Neural crest cell (in vitro differentiated cells): ENCODE measurements around the gene SUMO1. TPM values are rescaled to one million over a fixed set of nuclear protein-coding genes. Genes with fewer than 3 reads are reported as not detected.

Experiments used
- DNase-seq: peaks from one replicate; pipeline ENCODE4 v3.0.0; 2021; ENCODE audit warnings: low read depth, mixed read lengths, low spot score
- H3K27ac Mint-ChIP-seq: one replicate; pipeline ENCODE4 v1.8.0; 2021; ENCODE audit warnings: mild to moderate bottlenecking, mixed read lengths; ENCODE audit not compliant: unreplicated experiment
- H3K27me3 Mint-ChIP-seq: 2 replicates; pipeline ENCODE4 v1.8.0; 2021; ENCODE audit warnings: low read depth, mild to moderate bottlenecking, mixed read lengths
- H3K36me3 Mint-ChIP-seq: 2 replicates; pipeline ENCODE4 v1.8.0; 2021; ENCODE audit warnings: low read depth, mild to moderate bottlenecking, mixed read lengths
- H3K4me1 Mint-ChIP-seq: 2 replicates; pipeline ENCODE4 v1.8.0; 2021; ENCODE audit warnings: mixed read lengths
- H3K4me3 Mint-ChIP-seq: one replicate; pipeline ENCODE4 v1.8.0; 2021; ENCODE audit warnings: mild to moderate bottlenecking, mixed read lengths
- H3K9me3 Mint-ChIP-seq: 2 replicates; pipeline ENCODE4 v1.8.0; 2021; ENCODE audit warnings: mixed read lengths
- total RNA-seq: library from RNA; stranded (reverse); gene quantifications from 2 replicates; pipeline ENCODE4 v1.2.1, GENCODE V29; 2021
- TF ChIP-seq, protein P1 (sequence below): fragments of 200-600 bp; sonication (generic); conservative IDR thresholded peaks from 2 replicates; pipeline ENCODE4 v1.5.0; 2021; ENCODE audit warnings: antibody characterized with exemption, mild to moderate bottlenecking

SUMO1 gene
- total RNA-seq, 1 donor from 2014 or later = 128 TPM

DNA sequence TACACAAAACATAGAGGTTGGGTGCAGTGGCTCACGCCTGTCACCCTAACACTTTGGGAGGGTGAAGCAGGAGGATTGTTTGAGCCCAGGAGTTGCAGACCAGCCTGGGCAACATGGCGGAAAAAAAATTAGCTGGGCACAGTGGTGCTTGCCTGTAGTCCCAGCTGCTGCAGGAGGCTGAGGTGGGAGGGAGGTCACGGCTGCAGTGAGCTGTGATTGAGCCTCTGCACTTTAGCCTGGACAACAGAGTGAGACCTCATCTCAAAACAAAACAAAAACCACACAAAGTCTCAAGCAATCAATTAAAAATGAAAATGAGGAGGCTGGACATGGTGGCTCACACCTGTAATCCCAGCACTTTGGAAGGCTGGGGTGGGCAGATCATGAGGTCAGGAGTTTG lies 32.1 kb upstream of the SUMO1 start:
- Mint-ChIP-seq H3K9me3 (no peaks in the 10 kb centered on the region), H3K27me3 (no peaks in the 10 kb centered on the region), H3K4me3 (peak overlapping the region; percentile 41), H3K27ac (no peak overlapping the region), H3K36me3 (no peaks in the 10 kb centered on the region), H3K4me1 (peaks cover 16% of the 10 kb centered on the region)
- TF ChIP-seq, protein P1, sequence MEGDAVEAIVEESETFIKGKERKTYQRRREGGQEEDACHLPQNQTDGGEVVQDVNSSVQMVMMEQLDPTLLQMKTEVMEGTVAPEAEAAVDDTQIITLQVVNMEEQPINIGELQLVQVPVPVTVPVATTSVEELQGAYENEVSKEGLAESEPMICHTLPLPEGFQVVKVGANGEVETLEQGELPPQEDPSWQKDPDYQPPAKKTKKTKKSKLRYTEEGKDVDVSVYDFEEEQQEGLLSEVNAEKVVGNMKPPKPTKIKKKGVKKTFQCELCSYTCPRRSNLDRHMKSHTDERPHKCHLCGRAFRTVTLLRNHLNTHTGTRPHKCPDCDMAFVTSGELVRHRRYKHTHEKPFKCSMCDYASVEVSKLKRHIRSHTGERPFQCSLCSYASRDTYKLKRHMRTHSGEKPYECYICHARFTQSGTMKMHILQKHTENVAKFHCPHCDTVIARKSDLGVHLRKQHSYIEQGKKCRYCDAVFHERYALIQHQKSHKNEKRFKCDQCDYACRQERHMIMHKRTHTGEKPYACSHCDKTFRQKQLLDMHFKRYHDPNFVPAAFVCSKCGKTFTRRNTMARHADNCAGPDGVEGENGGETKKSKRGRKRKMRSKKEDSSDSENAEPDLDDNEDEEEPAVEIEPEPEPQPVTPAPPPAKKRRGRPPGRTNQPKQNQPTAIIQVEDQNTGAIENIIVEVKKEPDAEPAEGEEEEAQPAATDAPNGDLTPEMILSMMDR = no peak
- no peak for DNase-seq

DNA sequence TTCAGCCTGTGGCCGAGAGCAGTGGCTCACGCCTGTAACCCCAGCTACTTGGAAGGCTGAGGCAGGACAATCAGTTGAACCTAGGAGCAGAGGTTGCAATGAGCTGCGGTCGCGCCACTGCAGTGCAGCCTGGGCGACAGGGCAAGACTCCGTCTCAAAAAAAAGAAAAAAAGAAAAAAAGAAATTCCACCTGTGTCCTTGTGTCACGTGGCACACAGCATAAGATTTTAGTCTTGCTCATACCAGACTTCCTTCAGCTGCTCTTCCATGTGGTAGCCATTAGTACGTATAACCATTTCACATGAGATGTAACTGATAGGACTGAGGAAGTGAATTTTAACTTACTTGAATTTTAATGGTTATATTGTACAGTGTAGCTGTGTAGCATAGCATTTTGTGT lies 31.2 kb upstream of the SUMO1 start:
- no peaks in the 10 kb centered on the region for H3K27me3 Mint-ChIP-seq
- TF ChIP-seq, protein P1 = no peak
- H3K4me1 Mint-ChIP-seq = peaks cover 16% of the 10 kb centered on the region
- DNase-seq = no peak
- no peaks in the 10 kb centered on the region for H3K36me3 Mint-ChIP-seq
- peak overlapping the region; percentile 41 for H3K4me3 Mint-ChIP-seq
- no peak overlapping the region for H3K27ac Mint-ChIP-seq
- no peaks in the 10 kb centered on the region for H3K9me3 Mint-ChIP-seq

DNA sequence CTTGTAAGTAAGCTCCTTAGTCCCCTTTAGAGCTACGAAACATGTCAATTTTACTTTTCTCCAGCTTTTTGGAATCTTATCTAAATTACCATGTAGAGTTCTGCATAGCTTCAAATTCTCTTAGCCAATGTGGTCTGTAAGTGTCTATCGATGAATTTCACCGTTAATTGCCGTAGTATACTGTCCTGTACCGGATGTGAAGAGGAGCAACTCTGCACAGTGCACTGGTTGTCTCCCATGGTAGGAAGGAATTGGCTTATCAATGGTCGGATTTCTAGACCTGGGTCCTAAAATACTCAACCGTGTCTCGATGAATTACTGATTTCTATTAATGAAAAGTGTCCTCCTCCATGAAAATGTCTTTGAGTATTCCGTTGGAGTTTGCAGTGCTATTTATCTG lies 29.1 kb upstream of the SUMO1 start:
- DNase-seq = no peak
- TF ChIP-seq, protein P1 = no peak
- H3K9me3 Mint-ChIP-seq = no peaks in the 10 kb centered on the region
- peaks cover 16% of the 10 kb centered on the region for H3K4me1 Mint-ChIP-seq
- peak overlapping the region; percentile 31 for H3K27ac Mint-ChIP-seq
- H3K4me3 Mint-ChIP-seq = no peak overlapping the region
- H3K27me3 Mint-ChIP-seq = no peaks in the 10 kb centered on the region
- H3K36me3 Mint-ChIP-seq = no peaks in the 10 kb centered on the region

DNA sequence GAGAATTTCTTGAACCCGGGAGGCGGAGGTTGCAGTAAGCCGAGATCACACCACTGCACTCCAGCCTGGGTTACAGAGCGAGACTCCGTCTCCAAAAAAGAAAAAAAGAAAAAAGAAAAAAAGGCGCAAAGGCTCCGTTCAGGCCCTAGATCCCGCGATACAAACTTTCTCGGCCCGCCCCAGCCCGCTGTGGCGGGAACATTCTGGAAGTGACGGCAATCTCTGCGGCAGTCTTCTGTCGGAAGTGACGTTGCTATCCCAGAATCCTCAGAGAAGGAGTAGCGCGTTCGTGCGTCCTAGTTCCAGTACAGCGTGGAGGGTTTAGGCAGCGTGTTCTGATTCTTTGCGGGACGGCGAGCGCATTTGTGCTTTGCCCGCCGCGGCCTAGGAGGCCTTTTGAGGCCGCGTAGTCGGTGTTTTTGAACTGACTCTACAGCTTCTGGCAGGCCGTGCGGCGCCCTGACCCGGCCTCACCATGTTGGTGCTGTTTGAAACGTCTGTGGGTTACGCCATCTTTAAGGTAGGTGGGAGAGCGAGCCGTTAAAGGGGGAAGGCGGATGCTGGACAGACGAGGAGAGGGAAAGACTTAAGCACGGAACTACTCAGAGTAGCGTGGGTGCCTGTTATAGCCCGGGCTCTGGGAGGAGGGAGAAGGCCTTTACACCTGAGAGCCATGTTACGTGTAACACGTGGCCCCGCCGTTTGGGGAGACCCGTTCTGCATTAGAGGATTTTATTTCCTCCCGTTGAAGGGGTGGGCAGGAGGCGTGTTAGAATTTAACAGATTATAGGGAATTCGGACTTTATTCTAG lies 27.3 kb upstream of the SUMO1 start, which contains the start of gene NOP58:
Gene NOP58 (plus strand): TSS at position 297 of the 811 bp plus-strand sequence. CDS start 179 bp downstream, at position 476.
- DNase-seq = peak; percentile 80
- Mint-ChIP-seq H3K27ac (peak within 1 kb of the TSS; percentile 6), H3K27me3 (no peaks in the 10 kb centered on the region), H3K4me1 (peaks cover 16% of the 10 kb centered on the region), H3K9me3 (no peaks in the 10 kb centered on the region), H3K4me3 (peak within 1 kb of the TSS; percentile 83), H3K36me3 (no peaks in the 10 kb centered on the region)
- TF ChIP-seq, protein P1 = no peak

DNA sequence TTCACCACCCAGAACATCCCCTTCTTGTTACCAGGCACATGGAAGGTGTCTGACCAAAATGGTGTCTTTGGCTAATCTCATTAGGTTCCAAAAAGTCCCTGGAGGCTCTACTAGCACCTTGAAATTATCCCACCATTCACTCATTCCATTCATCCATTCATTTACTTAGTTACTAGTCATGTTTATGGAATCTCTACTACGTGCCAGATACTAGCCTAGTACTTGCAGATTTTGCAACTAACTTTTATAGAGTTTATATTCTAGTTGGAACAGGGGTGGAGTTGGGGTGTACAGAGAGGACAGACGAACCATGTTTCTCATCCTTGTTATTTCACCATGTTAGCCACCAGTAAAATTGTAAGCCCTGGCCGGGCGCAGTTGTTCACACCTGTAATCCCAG lies 23.1 kb upstream of the SUMO1 start:
- Mint-ChIP-seq H3K27me3 (no peaks in the 10 kb centered on the region), H3K27ac (no peak overlapping the region), H3K9me3 (no peaks in the 10 kb centered on the region), H3K36me3 (no peaks in the 10 kb centered on the region), H3K4me1 (no peaks in the 10 kb centered on the region), H3K4me3 (peak overlapping the region; percentile 47)
- TF ChIP-seq, protein P1 = no peak
- no peak for DNase-seq
